Lower leg skin (tissue), 3 donors: ENCODE data around the gene DIAPH1.

Source experiments
- CTCF ChIP-seq, 3 donors: fragments of 450-650 bp; IDR thresholded peaks; one replicate each; pipeline ENCODE4 v1.5.1; 2016; ENCODE audit warnings: antibody characterized with exemption in 3 of 3, mild to moderate bottlenecking in 3 of 3, moderate library complexity in 2 of 3
- POLR2A ChIP-seq, 2 donors: fragments of 450-650 bp; IDR thresholded peaks; one replicate each; pipeline ENCODE4 v1.6.1; 2016 to 2017; ENCODE audit warnings: antibody characterized with exemption in 2 of 2, mild to moderate bottlenecking in 1 of 2, moderate library complexity in 1 of 2

GRCh38 chr5:141504216-141504615 is 114.6 kb downstream of the DIAPH1 start:
- TF ChIP-seq CTCF (IDR thresholded peaks at IDR 0.05) (no peak), POLR2A (IDR thresholded peaks at IDR 0.05) (no peak)
